ENCODE measurements around the gene RERG.

The RERG gene

DNA sequence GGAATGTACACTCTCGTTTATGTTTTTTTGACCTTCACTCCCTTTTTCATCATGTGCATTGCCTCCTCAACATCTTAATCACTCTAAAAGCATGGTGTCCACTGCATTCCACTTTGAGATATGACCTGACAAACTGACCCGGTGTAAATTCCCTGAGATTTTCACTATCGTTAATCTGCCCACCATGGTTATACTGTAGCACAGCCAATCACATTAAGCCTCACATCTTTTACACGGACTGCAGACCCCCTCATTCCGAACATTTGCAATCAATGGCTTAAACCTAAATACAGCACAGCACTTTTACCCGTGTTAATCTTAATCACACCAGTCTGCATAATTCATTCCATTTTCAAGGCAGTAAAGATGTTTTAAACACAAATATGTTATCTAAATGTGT lies 2.4 kb downstream of the RERG start:
- TF ChIP-seq CEBPB (IDR thresholded peaks at IDR 0.05) (no peak), USF1 (IDR thresholded peaks at IDR 0.05) (no peak), FOXM1 (IDR thresholded peaks at IDR 0.05; ENCODE audit: borderline replicate concordance, low read depth) (no peak), YY1 (IDR thresholded peaks at IDR 0.05; ENCODE audit: low read depth) (no peak), EGR1 (IDR thresholded peaks at IDR 0.05) (no peak), TCF12 (IDR thresholded peaks at IDR 0.05; ENCODE audit: low read depth) (no peak), EP300 (IDR thresholded peaks at IDR 0.05; ENCODE audit: borderline replicate concordance) (no peak), TAF1 (IDR thresholded peaks at IDR 0.05; ENCODE audit: low read depth) (no peak), TEAD4 (IDR thresholded peaks at IDR 0.05) (no peak), REST (IDR thresholded peaks at IDR 0.05; ENCODE audit: low read depth) (no peak), CREB1 (IDR thresholded peaks at IDR 0.05; ENCODE audit: low read depth) (no peak), RAD21 (IDR thresholded peaks at IDR 0.05; ENCODE audit: low read depth) (no peak), ZBTB7A (IDR thresholded peaks at IDR 0.05; ENCODE audit: low read depth) (no peak), NFIC (IDR thresholded peaks at IDR 0.05) (no peak)
- TF ChIP-seq, protein P1, sequence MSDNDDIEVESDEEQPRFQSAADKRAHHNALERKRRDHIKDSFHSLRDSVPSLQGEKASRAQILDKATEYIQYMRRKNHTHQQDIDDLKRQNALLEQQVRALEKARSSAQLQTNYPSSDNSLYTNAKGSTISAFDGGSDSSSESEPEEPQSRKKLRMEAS (IDR thresholded peaks at IDR 0.05): no peak

DNA sequence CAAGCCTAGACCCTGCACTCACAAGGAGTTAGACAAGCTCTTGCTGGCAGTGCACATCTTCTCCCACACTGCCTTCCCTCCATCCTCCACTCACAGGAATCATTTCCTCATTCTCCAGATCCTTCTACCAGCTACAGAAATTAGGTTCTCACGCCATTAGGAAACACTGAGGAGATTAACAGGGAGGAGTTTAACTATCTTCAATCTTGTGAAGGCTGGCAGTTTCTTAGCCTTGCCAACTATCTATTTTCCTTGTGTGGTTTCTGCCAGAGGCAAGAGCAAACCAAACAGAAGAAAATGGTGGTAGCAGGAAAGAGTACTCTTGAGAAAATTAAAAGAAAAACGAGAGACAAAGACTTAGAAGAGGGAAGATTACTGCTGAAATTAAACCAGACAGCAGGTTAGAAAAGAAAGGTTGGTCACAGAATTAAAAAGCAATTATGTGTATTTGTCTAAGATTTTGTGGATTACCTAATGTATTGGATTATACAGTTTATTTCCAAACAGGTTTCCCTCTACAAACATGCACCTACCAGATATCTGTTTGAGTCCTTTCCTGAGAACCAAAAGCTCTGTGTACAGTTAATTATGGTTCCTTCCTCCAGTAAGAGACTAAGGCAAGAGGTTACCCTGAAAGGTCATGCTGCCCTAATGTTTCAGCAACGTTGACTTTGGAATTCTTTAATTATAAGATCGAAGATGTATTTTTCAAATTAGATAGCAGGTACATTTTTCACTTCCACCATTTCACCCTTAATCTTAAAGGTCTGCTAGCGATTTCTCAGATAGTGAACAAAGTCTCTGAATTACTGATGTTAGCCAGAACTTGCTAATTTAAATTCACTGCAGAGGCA lies 5.0 kb downstream of the RERG start:
- TF ChIP-seq TCF12 (IDR thresholded peaks at IDR 0.05; ENCODE audit: low read depth) (no peak), CREB1 (IDR thresholded peaks at IDR 0.05; ENCODE audit: low read depth) (no peak), CEBPB (IDR thresholded peaks at IDR 0.05) (no peak), EGR1 (IDR thresholded peaks at IDR 0.05) (no peak), TEAD4 (IDR thresholded peaks at IDR 0.05) (no peak), USF1 (IDR thresholded peaks at IDR 0.05) (no peak), YY1 (IDR thresholded peaks at IDR 0.05; ENCODE audit: low read depth) (no peak), REST (IDR thresholded peaks at IDR 0.05; ENCODE audit: low read depth) (no peak), ZBTB7A (IDR thresholded peaks at IDR 0.05; ENCODE audit: low read depth) (no peak), TAF1 (IDR thresholded peaks at IDR 0.05; ENCODE audit: low read depth) (no peak), NFIC (IDR thresholded peaks at IDR 0.05) (no peak), RAD21 (IDR thresholded peaks at IDR 0.05; ENCODE audit: low read depth) (no peak), FOXM1 (IDR thresholded peaks at IDR 0.05; ENCODE audit: borderline replicate concordance, low read depth) (no peak), EP300 (IDR thresholded peaks at IDR 0.05; ENCODE audit: borderline replicate concordance) (no peak)
- TF ChIP-seq, protein P1 (IDR thresholded peaks at IDR 0.05): no peak

DNA sequence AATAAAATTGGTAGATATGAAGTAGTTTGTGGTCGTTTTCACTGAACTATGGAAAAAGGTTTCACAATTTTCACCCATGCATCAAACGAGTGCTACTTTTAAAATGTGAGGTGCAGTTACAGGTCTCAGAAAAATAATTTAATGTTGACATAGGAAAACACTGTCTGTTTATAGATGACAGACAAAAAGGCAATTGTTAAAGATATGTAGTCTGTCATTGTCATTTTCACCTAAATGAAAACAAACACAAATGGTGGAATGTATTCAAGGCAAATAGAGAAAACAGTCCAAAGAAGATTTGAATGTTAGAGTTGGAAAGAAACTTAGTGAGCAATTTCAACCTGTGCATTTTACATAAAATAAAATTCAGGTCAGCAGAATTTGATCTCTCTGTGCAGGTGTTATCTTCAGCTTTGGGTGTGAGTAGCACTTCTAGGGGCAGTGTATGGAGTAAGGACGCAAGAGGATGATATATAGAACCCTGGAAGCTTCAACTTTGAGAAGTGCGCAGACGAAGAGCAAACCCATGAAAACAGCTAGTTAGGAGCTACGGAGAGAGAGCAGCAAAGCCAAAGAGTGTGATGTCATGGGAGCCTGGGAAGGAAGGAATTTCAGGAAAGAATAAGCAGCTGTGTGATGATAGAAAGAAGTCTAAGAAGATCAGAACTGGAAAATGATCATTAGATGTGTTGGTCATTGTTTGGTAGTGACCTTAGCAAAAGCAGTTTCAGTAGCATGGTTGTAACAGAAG lies 6.2 kb downstream of the RERG start:
- TF ChIP-seq FOXM1 (IDR thresholded peaks at IDR 0.05; ENCODE audit: borderline replicate concordance, low read depth) (no peak), TEAD4 (IDR thresholded peaks at IDR 0.05) (no peak), ZBTB7A (IDR thresholded peaks at IDR 0.05; ENCODE audit: low read depth) (no peak), NFIC (IDR thresholded peaks at IDR 0.05) (no peak), TCF12 (IDR thresholded peaks at IDR 0.05; ENCODE audit: low read depth) (no peak), EP300 (IDR thresholded peaks at IDR 0.05; ENCODE audit: borderline replicate concordance) (no peak), EGR1 (IDR thresholded peaks at IDR 0.05) (no peak), TAF1 (IDR thresholded peaks at IDR 0.05; ENCODE audit: low read depth) (no peak), RAD21 (IDR thresholded peaks at IDR 0.05; ENCODE audit: low read depth) (no peak), YY1 (IDR thresholded peaks at IDR 0.05; ENCODE audit: low read depth) (no peak), CREB1 (IDR thresholded peaks at IDR 0.05; ENCODE audit: low read depth) (no peak), CEBPB (IDR thresholded peaks at IDR 0.05) (no peak), REST (IDR thresholded peaks at IDR 0.05; ENCODE audit: low read depth) (no peak), USF1 (IDR thresholded peaks at IDR 0.05) (no peak)
- TF ChIP-seq, protein P1 (IDR thresholded peaks at IDR 0.05): no peak
